ENCODE measurements around the gene FBLN1. TPM values are rescaled to one million over a fixed set of nuclear protein-coding genes. Genes with fewer than 3 reads are reported as not detected.
A peak's percentile ranks its signal among the peaks of the same experiment; 100 is the strongest.

Gene FBLN1
- total RNA-seq, 2 experiments from 2014 or later, result not detected

- no peak overlapping the region for H3K4me3 Mint-ChIP-seq
- no peaks in the 10 kb centered on the region for H3K9me3 Mint-ChIP-seq
- H3K4me1 Mint-ChIP-seq, result no peaks in the 10 kb centered on the region
- no peak overlapping the region for H3K27ac Mint-ChIP-seq
- no peaks in the 10 kb centered on the region for H3K36me3 Mint-ChIP-seq (ENCODE audit: low read depth)
- POLR2A ChIA-PET, result no interaction called here
- CTCF ChIA-PET, result interaction anchor here (1.0 kb wide), 1 partner anchor 17 kb away, joined by 3 read pairs; no protein-coding TSS in a partner anchor
- peaks cover 18% of the 10 kb centered on the region for H3K27me3 Mint-ChIP-seq
- DNase-seq, result no peak
These were observed 125.0 kb downstream of the FBLN1 start for GRCh38 chr22:45627489-45628233.

DNA sequence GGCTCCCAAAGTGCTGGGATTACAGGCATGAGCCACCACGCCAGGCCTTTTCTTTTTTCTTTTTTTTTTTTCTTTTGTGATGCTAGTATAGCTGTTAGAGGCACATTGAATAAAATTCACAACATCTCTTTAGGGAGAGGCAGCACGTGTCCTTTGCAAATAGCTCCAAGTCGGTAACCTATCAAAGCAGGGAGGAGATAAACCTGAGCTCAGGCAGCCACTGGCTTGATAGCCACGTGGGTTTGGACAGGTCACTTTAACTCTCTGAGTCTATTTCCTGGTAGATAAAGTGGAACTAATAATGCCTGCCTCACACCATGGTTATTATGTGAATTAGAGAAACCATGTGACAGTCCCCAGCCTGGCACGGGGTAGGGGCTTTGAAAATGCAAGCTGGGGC lies 125.8 kb downstream of the FBLN1 start:
- CTCF ChIA-PET, result no interaction called here
- no peak overlapping the region for H3K4me3 Mint-ChIP-seq

DNA sequence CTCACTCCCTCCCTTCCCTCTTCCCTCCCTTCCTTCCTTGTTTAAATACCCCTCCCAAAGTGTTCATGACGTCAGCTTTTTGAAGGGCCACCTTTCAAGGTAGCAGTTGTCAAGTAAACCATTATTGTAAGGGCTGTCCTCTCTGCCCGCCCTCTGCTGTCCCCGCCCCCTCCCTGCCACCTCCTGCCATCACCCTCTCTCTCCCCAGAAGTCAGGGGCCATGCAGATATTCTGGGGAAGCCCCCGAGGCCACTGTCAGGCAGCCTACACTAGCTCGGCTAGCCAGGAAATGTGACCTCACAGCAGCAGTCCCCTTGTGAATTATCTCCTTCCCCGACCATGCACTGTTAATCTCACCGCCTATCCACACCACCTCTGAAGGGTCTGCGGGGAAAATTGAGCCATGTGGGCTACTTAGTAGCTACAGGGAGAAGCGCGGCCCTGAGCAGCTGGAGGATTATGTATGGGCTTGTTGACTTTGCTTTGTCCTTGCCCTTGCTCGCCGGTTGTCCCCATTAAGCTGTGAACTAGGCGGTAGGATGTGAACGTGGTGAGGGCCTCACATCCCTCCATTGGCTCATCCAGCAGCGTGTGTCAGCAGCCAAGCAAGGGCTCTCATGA lies 126.9 kb downstream of the FBLN1 start:
- H3K36me3 Mint-ChIP-seq (ENCODE audit: low read depth), result no peaks in the 10 kb centered on the region
- H3K27me3 Mint-ChIP-seq, result peaks cover 29% of the 10 kb centered on the region
- no peak for DNase-seq
- H3K4me1 Mint-ChIP-seq, result no peaks in the 10 kb centered on the region
- no peaks in the 10 kb centered on the region for H3K9me3 Mint-ChIP-seq
- ChIA-PET POLR2A (no interaction called here), CTCF (interaction anchor here (0.8 kb wide), 1 partner anchor 12 kb away, joined by 3 read pairs; no protein-coding TSS in a partner anchor)
- H3K4me3 Mint-ChIP-seq, result no peak overlapping the region
- no peak overlapping the region for H3K27ac Mint-ChIP-seq

More for the DNA sequence above, 125.8 kb downstream of the FBLN1 start:
- no peak for DNase-seq
- peaks cover 24% of the 10 kb centered on the region for H3K27me3 Mint-ChIP-seq
- no peaks in the 10 kb centered on the region for H3K36me3 Mint-ChIP-seq (ENCODE audit: low read depth)
- H3K27ac Mint-ChIP-seq, result no peak overlapping the region
- POLR2A ChIA-PET, result no interaction called here
- H3K9me3 Mint-ChIP-seq, result no peaks in the 10 kb centered on the region
- H3K4me1 Mint-ChIP-seq, result no peaks in the 10 kb centered on the region

DNA sequence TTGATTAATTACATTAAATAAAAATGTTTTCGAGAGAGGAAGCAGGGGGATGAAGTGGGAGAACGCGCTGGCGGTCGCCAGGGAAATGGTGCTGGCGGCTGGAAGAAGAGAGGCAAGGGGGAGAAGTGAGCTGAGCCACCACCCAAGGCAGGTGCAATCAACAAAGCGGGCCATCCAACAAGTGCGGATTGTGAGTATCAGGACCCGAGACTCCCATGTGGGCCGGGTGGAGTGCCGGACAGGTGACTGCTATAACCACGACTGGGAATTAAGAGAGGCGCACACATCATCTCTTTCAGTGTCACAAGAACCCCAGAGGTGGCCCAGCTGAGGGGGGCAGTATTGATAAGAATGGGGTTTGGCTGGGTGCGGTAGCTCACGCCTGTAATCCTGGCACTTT lies 127.8 kb downstream of the FBLN1 start:
- CTCF ChIA-PET, result interaction anchor here (0.7 kb wide), 1 partner anchor 355 kb away, joined by 3 read pairs; no protein-coding TSS in a partner anchor
- no peaks in the 10 kb centered on the region for H3K4me1 Mint-ChIP-seq
- H3K27me3 Mint-ChIP-seq, result peaks cover 29% of the 10 kb centered on the region
- DNase-seq, result no peak
- POLR2A ChIA-PET, result no interaction called here
- H3K36me3 Mint-ChIP-seq (ENCODE audit: low read depth), result no peaks in the 10 kb centered on the region
- no peak overlapping the region for H3K4me3 Mint-ChIP-seq
- no peaks in the 10 kb centered on the region for H3K9me3 Mint-ChIP-seq
- no peak overlapping the region for H3K27ac Mint-ChIP-seq

DNA sequence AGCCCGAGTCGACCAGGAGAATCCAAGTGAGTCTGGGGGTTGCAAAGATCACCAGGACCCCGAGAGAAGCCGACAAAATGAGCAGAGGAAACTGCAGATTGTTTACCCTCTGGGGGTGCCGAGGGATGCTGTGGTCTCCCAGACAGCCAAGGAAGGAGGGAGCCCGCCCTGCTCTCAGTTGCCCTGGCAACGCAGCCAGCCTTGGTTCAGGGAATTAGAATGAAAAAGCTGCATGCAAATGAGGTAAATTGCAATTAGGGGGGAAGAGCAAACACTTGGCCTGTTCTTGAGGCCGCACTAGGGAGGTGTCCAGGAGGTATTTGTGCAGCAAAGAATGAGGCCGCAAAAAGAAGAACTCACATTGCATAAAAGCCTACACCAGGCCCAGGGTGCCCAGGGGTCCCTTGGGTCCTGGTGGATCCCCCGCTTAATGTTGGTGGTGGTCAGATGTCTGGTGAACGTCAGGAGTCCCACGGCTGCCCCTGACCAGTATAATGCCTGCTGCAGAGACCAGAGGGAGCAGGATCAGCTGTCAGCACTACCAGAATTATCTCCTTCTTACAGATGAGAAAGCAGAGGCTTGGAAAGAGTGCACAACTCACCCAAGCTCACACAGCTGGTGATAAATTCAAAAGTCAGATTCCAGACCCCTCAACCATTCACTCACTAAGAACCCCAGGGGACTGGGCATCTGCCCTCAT lies 128.6 kb downstream of the FBLN1 start:
- no peak overlapping the region for H3K27ac Mint-ChIP-seq
- no peak for DNase-seq
- no peak overlapping the region for H3K4me3 Mint-ChIP-seq
- no peaks in the 10 kb centered on the region for H3K36me3 Mint-ChIP-seq (ENCODE audit: low read depth)
- no peaks in the 10 kb centered on the region for H3K9me3 Mint-ChIP-seq
- no peaks in the 10 kb centered on the region for H3K4me1 Mint-ChIP-seq
- CTCF ChIA-PET, result interaction anchor here (0.7 kb wide), 1 partner anchor 356 kb away, joined by 3 read pairs; no protein-coding TSS in a partner anchor
- POLR2A ChIA-PET, result no interaction called here
- H3K27me3 Mint-ChIP-seq, result peaks cover 29% of the 10 kb centered on the region

DNA sequence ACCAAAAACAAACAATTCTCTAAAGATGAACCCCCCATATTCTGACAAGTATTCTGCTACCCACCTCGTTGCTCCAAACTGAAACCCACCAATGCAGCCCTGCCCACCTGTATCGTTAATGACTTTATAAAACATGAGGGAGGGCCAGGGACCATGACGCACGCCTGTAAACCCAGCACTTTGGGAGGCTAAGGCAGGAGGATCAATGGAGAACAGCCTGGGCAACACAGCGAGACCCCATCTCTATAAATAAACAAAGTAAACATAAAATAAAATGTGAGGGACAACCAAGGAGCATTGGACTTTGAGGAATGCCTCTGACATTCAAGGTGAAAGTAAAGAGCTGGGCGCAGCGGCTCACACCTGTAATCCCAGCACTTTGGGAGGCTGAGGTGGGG lies 129.2 kb downstream of the FBLN1 start:
- H3K27me3 Mint-ChIP-seq, result peaks cover 32% of the 10 kb centered on the region
- POLR2A ChIA-PET, result no interaction called here

DNA sequence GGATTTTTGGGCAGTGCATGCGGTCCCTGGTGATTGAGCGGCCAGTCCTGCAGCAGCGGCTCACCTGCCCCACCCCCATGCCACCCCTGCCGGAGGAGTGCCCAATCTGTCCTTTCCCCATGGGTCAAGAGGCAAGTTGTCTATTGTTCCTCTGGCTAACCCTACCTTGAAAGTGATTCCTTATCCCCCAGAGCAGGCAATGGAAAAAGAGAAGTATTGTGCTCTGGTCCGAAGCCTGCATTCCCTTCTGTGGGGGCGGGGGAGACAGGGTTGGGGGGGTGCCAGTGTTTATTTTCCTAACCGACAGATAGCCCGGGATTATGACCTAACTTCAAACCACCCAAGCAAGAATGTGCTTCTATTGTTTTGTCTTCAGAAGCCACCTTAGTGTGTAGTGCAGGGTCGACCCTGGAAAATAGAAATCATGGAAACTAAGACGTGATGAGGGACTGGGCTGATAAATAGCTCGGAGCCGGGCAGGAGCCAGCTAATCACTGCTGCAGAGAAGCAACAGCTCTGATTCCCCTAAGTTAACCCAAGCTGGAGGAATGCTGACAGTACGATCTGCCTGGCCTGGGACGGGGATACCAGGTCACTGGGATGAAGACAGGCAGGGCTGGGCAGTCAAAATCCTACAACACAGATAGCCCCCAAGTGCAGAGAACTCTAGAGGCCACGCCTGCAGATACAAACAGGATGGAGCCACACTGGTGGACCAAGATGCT lies 130.3 kb downstream of the FBLN1 start:
- H3K27me3 Mint-ChIP-seq, result peaks cover 32% of the 10 kb centered on the region

More for the DNA sequence above, 129.2 kb downstream of the FBLN1 start:
- CTCF ChIA-PET, result no interaction called here
- no peak overlapping the region for H3K27ac Mint-ChIP-seq
- H3K9me3 Mint-ChIP-seq, result no peaks in the 10 kb centered on the region
- no peak for DNase-seq
- no peaks in the 10 kb centered on the region for H3K36me3 Mint-ChIP-seq (ENCODE audit: low read depth)
- H3K4me3 Mint-ChIP-seq, result no peak overlapping the region
- H3K4me1 Mint-ChIP-seq, result no peaks in the 10 kb centered on the region

DNA sequence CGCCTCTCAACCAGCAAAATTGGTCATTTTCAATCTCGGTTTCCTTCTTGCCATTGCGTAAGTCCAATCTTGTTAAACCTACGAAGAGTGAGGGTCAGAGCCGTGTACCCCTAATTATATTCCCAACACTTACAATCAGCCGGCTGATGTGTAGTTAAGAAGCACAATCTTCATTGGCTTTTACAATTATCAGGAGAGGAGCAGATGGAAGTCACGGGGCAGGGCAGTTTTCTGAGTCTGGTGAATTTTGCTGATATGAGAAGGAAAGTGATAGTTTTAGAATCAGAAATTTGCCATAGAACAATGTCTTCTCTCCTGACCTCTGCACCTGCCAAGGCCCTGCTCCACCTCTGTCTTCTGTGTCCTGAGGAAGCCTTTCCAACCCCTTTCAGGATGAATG lies 134.0 kb downstream of the FBLN1 start:
- H3K4me3 Mint-ChIP-seq, result no peak overlapping the region
- H3K27ac Mint-ChIP-seq, result no peak overlapping the region
- H3K4me1 Mint-ChIP-seq, result peaks cover 18% of the 10 kb centered on the region
- CTCF ChIA-PET, result no interaction called here
- DNase-seq, result no peak
- POLR2A ChIA-PET, result no interaction called here
- peaks cover 45% of the 10 kb centered on the region for H3K27me3 Mint-ChIP-seq
- H3K36me3 Mint-ChIP-seq (ENCODE audit: low read depth), result no peaks in the 10 kb centered on the region
- no peaks in the 10 kb centered on the region for H3K9me3 Mint-ChIP-seq

More for the DNA sequence above, 130.3 kb downstream of the FBLN1 start:
- no peak overlapping the region for H3K4me3 Mint-ChIP-seq
- H3K27ac Mint-ChIP-seq, result no peak overlapping the region
- POLR2A ChIA-PET, result no interaction called here
- H3K4me1 Mint-ChIP-seq, result no peaks in the 10 kb centered on the region
- H3K9me3 Mint-ChIP-seq, result no peaks in the 10 kb centered on the region
- CTCF ChIA-PET, result interaction anchor here (0.7 kb wide), 1 partner anchor 345 kb away, joined by 4 read pairs; no protein-coding TSS in a partner anchor
- no peak for DNase-seq
- H3K36me3 Mint-ChIP-seq (ENCODE audit: low read depth), result no peaks in the 10 kb centered on the region

DNA sequence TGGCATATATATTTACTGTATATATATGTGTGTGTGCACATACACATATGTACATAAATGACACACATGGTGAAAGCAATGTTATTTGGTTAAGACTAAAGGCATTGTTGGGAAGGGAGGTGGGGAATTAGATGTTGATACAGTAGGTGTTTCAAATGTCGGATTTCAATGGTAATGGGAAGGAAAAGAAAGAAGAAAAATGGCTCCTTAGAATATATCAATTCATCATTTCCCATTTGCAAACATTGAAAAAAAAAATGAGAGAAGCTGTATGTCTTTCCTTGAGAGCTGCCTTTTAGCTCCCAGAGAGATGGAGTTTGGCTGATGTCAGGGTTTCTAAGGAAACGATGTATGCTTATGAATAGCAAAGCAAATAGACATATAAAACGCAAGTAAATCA lies 135.5 kb downstream of the FBLN1 start:
- Mint-ChIP-seq H3K36me3 (ENCODE audit: low read depth) (no peaks in the 10 kb centered on the region), H3K27me3 (peaks cover 45% of the 10 kb centered on the region), H3K9me3 (no peaks in the 10 kb centered on the region), H3K4me3 (no peak overlapping the region), H3K4me1 (peaks cover 25% of the 10 kb centered on the region), H3K27ac (no peak overlapping the region)
- ChIA-PET CTCF (no interaction called here), POLR2A (no interaction called here)
- DNase-seq, result no peak

GRCh38 chr22:45638834-45639746 lies 136.4 kb downstream of the FBLN1 start:
- Mint-ChIP-seq H3K4me3 (no peak overlapping the region), H3K36me3 (ENCODE audit: low read depth) (no peaks in the 10 kb centered on the region), H3K9me3 (no peaks in the 10 kb centered on the region), H3K27me3 (peaks cover 41% of the 10 kb centered on the region), H3K27ac (no peak overlapping the region), H3K4me1 (peaks cover 26% of the 10 kb centered on the region)
- ChIA-PET POLR2A (no interaction called here), CTCF (no interaction called here)
- no peak for DNase-seq

- Mint-ChIP-seq H3K4me1 (peaks cover 26% of the 10 kb centered on the region), H3K27ac (peak overlapping the region; percentile 81), H3K36me3 (ENCODE audit: low read depth) (no peaks in the 10 kb centered on the region), H3K9me3 (no peaks in the 10 kb centered on the region), H3K27me3 (peaks cover 41% of the 10 kb centered on the region), H3K4me3 (no peak overlapping the region)
- DNase-seq, result no peak
- CTCF ChIA-PET, result interaction anchor here (0.9 kb wide), 1 partner anchor 224 kb away, joined by 3 read pairs; no protein-coding TSS in a partner anchor
- POLR2A ChIA-PET, result no interaction called here
These were observed 137.0 kb downstream of the FBLN1 start for GRCh38 chr22:45639747-45640102.
